Stimulated activated CD8-positive, alpha-beta memory T cell treated with anti-CD3 and anti-CD28 coated beads, Interleukin-15, amount 100 ng/mL, for 4 hours (primary cell): ENCODE measurements around the gene CT47C1.

ENCODE experiments used
- DNase-seq, 2 donors: peaks; one replicate each; pipeline ENCODE4 v3.0.0-alpha.2; 2020; ENCODE audit warnings: low read depth in 2 of 2

CT47C1 gene

DNA sequence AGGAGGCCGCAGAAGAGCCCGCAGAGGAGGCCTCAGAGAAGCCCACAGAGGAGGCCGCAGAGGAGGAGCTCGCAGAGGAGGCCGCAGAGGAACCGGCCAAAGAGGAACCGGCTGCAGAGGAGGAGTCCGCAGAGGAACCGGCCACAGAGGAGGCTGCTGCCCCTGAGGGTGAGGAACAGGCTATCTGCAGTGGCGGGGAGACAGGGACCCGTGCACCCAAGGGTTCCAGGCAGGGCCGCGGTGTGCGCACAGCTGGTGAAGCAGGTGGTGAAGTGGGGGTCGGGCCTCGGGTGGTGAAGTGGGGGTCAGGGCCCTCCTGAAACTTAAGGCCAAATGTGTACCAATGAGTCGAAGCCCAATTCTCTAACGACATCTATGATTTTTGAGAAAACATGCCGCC lies 1.1 kb downstream of the CT47C1 start:
- no peak for DNase-seq

DNA sequence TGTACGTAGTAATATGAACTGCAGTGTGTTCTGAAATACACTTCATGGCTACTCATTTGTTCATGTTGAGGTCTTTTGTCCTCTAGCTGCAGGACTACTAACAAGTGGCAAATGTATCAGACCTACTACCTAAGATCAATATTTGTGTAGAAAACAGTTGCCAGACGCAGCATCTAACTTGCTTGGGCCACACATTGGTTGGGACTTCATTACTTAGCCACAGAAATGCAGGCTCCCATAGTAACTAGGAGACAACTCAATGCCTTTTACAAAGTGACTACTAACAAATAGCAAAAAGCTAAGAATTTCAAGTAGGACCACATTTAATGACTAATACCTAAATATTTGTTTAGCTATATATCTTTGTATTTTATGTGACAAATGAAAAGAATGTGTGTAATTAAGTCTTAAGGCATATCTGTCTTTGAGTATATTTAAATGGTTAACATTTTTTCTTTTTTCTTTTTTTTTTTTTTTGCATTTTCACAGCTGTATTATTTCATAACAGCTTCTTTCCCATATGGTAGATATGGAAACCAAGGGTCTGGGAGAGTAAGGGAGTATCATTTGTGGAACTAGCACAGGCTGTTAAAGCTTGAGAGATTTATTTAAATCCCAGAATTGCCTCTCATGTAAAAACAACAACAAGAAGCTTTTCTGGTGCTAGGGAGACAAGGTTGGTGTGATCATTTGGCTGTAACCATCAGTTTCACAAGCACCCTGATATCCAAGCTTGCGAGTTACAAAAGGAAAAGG lies 2.7 kb downstream of the CT47C1 start:
- no peak for DNase-seq

DNA sequence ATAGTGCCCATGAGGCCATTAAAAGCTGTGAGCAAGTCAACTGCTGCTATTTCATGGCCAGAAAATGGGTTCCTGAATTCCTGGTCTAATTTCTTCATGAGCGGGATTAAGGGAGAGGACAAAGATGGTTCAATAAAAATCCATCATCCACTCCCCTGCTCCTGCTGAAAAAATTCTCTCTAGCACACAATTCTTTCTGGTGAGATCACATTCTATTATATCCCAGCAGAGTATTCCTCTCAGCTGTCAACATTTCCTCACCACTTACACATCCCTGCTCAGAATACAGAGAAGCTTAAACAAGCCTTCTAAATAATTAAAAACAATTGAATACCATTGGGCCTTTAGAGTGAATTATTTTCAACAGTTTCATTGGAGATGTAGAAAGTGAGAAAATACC lies 9.5 kb downstream of the CT47C1 start:
- no peak for DNase-seq

DNA sequence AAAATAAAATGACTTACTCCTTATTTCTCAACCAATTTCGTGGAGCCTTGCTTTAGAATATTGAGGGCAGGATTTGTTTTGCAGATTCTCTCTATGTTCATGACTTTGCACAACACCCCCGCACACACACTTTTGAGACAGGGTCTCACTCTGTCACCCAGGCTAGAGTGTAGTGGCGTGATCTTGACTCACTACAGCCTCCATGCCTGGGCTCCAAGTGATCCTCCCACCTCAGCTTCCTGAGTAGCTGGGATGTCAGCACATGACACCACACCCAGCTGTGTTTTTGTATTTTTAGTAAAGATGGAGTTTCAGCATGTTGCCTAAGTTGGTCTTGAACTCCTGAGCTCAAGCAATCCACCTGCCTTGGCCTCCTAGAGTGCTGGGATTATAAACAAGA lies 12.0 kb downstream of the CT47C1 start:
- DNase-seq, result no peak

DNA sequence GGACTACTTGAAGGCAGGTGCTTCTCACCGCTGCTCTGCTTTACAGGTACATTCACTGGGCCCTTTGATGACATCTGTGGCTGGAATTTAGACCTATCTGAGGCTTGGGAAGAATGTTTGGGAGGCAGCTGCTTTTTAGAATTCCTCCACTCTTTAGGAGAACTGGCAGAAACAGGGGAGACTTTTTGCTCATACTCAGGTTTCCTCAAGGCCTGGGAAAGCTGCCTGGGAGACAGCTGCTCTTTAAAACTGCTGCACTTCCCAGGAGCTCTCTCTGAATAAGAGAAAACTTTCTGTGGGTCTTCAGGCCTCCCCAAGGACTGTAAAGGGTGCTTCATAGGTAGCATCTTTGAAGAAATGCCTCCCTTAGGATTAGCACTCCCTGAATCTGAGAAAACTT lies 14.3 kb downstream of the CT47C1 start:
- DNase-seq, result no peak

DNA sequence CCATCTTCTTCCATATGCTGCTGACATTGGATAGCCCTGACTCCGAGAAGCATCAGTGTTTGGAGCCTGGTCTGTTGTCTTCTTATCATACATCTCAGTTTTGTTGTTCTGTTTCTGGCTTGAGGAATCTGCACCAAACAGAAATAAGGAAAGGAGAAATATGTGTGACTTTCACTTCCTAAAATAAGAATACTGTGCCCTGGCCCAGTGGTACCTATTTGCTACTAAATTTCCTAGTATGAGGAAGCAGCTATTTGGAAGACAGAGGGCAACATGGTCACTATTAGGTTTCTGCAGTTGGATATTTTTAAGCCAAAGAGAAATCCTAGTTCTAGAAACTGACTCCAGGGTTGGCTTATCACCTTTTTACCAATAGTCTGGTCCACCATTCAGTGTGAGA lies 16.8 kb downstream of the CT47C1 start:
- no peak for DNase-seq

DNA sequence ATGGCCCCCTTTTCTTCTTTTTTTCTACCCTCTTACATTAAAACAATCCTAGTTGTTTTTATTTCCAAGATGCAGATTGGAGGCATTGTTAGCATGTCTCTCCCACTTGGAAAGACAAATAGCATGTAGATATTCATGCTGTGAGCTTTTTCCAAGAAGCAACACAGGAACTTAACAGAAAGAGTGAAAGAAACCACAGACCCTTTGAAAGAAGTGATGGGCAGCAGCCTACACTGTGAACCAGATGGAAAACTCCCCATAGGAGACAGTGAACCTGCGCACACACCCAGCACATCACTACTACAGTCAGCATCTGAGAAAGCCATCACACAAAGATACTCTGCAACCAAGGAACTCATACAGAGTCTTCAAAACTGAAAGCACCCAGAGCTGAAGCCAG lies 17.8 kb downstream of the CT47C1 start:
- no peak for DNase-seq

DNA sequence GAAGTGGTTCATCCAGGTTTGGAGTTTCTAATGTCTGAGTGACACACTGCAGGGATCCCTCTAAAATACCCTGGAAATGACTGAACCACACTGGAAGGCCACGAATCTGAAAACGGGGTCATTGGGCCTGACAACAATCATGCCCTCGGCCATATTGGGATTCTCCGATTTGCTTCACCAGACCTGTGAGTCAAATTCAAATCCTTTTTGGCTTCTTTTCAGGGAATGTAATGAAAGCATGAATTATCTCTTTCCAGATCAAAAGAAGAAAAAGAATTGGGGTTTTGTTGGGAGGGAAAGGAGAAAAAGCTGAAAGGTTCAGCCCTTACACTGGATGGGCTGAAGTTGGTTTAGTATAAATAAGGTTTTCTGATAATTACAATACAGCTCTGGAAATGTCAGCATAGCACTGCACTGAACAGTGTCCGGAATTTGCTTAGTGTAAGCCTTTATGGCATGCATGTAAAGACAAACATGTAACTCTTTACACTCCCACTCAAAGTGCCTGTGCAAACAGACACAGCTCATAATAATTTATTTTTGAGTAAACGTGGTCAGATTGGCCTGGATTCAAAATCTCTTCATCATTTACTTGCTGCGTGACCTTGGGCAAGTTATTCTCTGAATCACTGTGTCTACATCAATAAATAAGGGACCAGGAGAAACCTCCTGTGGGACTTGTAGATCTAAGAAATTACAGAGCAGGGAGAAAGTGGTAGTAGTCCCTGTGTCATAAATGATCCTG lies 21.4 kb downstream of the CT47C1 start:
- DNase-seq, result no peak

DNA sequence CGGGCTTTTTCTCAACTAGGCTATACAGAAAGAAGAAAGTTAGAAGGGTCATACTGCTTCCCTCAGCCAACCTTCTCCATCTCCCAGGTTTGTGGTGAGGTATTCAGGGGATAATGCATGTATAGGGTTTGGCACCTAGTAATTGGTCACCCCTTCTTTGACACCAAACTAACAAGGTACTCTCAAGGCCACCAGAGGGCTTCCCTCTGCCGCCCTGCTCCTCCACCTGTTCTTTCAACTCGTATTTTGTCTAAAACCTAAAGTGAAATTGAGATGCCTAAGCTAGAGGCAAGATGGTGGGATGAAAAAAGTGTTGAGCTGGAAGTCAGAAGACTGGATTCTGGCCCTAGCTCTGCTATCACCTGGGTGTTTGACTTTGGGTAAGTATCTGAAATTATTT lies 22.0 kb downstream of the CT47C1 start:
- DNase-seq, result no peak

DNA sequence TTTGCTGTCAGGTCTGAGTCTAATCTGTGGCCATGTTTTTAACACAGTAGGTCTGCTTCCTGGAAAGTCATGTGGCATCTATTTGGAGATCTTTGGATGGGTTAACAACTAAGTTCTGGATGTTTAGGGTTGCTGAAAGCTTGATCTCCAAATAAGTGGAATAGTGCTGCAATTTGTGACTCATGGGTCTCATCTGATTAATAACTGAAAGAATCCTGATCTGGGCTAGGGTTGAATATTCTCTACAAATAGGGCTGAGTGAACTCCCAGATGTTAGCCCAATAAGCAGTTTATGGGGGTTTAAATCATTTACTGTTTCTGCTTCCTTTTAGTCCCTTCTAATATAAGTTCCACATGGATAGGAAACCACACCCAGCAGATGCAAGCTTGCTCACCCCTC lies 23.1 kb downstream of the CT47C1 start:
- no peak for DNase-seq

DNA sequence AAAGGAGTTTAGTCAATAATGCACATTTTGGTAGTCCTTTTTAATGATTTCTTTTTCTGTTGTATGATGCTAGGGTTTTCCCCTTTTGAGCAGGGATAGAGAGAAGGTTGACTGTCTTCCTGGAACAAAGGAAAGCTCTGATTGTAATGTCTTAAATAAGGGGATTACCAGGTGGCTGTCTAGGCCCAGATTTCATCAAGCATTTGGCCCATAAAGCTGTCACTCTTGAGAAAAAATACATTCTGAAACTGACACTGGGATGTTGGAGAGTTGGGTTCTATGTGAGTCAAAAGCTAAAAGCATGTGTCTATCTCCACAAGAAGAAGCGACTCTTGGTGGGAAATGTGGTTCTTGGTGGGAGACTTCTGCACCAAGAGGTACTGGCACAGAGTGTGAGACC lies 28.4 kb downstream of the CT47C1 start:
- no peak for DNase-seq

DNA sequence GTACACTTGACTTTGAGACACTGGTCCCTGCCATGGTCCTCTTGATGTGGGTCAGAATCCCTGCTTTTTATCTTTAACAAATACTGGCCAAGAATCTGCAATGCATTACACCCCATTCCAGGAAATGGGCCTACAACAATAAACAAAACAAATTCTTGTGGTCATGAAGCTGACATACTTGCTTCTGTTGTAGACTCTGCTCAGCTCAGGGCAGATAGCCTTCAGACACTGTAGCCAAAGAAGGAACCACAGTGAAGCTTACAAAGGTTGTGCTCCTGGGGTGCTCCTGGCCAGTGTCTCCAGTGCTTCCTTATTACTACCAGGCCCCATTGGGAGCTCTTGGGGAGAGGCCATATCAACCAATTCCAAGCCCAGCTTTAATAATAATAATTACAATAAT lies 33.0 kb downstream of the CT47C1 start:
- no peak for DNase-seq

DNA sequence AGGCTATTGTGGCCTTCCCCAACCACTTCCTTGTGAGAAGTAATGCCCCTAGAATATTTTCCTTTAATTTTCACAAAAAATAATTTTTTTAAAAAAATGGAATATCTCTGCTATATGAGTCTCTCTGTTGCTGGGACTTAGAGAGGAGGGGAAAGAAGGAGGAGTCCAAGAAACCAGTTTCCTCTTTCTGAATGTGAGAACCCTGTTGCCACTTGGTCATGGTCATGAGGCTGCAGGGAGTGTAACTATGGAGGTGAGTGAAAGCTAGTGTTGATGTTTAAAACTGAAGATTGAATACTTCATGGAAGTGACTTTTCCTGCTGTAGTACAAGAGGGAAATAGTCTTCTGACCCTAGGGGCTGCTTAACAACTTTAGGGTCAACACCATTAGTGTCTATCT lies 34.4 kb downstream of the CT47C1 start:
- no peak for DNase-seq

DNA sequence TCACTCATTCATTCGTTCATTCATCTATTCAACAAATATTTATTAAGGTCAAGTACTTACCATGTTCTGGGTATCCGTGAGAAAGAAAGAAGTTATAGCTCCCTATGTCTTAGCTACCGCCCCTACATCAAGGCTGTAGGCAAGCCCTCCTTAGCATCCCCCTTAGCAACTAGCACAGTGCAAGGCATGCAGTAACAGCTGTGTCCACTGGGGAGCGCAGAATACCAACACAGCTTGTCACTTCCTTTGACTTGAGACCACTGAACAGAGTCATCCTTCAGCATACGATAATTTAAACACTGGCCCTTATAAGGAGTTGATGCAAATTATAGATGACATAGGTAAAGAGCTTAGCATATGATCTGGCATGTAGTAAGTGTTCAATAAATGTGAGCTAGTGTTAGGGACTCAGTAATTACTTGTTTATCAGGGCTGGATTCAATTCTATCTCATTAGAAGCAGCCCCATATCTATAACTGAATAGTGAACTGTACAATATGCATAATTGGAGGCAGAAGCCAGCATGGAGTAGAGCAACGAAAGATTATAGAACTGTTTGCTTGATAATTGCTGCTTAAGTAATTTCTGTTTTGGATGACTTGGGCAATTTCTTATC lies 46.1 kb downstream of the CT47C1 start:
- peak; percentile 3 to 4 for DNase-seq

DNA sequence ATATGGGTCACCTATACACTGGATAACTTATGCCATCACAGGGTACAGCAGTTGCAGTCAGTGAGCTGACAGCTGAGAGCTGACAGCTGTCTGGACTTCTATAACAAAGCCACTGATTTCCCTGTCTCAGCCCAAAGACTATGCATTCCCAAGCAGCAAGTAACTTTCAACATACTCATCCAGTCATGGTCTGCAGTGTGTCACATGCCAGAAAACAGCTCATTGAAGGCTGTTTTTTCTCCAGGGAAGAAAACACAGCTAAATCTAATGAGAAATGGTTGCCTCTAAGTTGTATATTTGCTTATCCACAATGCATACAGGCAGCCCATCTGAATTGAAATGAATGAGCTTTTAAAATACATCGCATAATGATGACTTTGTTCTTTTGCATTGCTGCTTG lies 48.5 kb downstream of the CT47C1 start:
- no peak for DNase-seq
